Esophagus squamous epithelium (tissue), 4 donors: Measurements from ENCODE around the gene ADISSP.

Experiments used
- POLR2A ChIP-seq, 4 donors: fragments of 450-650 bp; IDR thresholded peaks; one replicate each; pipeline ENCODE4 v1.6.1; 2017; ENCODE audit warnings: antibody characterized with exemption in 4 of 4, mild to moderate bottlenecking in 4 of 4, moderate library complexity in 3 of 4
- TF ChIP-seq, protein P1 (sequence below), 6 experiments: fragments of 450-650 bp in 4 of 6; fragments of 200-600 bp in 2 of 6; sonication (generic) in 2 of 6; IDR thresholded peaks; one replicate each; pipeline ENCODE4 v1.5.1; 2016 to 2019; ENCODE audit warnings: antibody characterized with exemption in 6 of 6, mild to moderate bottlenecking in 4 of 6, moderate library complexity in 4 of 6

- TF ChIP-seq, protein P1, sequence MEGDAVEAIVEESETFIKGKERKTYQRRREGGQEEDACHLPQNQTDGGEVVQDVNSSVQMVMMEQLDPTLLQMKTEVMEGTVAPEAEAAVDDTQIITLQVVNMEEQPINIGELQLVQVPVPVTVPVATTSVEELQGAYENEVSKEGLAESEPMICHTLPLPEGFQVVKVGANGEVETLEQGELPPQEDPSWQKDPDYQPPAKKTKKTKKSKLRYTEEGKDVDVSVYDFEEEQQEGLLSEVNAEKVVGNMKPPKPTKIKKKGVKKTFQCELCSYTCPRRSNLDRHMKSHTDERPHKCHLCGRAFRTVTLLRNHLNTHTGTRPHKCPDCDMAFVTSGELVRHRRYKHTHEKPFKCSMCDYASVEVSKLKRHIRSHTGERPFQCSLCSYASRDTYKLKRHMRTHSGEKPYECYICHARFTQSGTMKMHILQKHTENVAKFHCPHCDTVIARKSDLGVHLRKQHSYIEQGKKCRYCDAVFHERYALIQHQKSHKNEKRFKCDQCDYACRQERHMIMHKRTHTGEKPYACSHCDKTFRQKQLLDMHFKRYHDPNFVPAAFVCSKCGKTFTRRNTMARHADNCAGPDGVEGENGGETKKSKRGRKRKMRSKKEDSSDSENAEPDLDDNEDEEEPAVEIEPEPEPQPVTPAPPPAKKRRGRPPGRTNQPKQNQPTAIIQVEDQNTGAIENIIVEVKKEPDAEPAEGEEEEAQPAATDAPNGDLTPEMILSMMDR (IDR thresholded peaks at IDR 0.05): no peak
- no peak for TF ChIP-seq POLR2A (IDR thresholded peaks at IDR 0.05)
These were observed 30.2 kb upstream of the ADISSP start for GRCh38 chr20:3797592-3798372.
